Measurements from ENCODE around the gene COBLL1.
A peak's percentile ranks its signal among the peaks of the same experiment; 100 is the strongest.

Gene COBLL1

GRCh38 chr2:164754157-164755093, 87.2 kb downstream of the COBLL1 start:
- DNase-seq = no peak

GRCh38 chr2:164752956-164753355, 88.7 kb downstream of the COBLL1 start:
- DNase-seq = no peak

GRCh38 chr2:164747783-164748433, 93.7 kb downstream of the COBLL1 start:
- DNase-seq = no peak

GRCh38 chr2:164747140-164747539, 94.5 kb downstream of the COBLL1 start:
- DNase-seq = no peak

GRCh38 chr2:164746713-164747112, 94.9 kb downstream of the COBLL1 start:
- DNase-seq = no peak

GRCh38 chr2:164745012-164745797, 96.4 kb downstream of the COBLL1 start:
- no peak for DNase-seq

- DNase-seq = no peak
These were observed 98.8 kb downstream of the COBLL1 start for GRCh38 chr2:164742738-164743317.

GRCh38 chr2:164739966-164740365, 101.7 kb downstream of the COBLL1 start:
- no peak for DNase-seq

- DNase-seq = peak; percentile 33
These were observed 104.0 kb downstream of the COBLL1 start for GRCh38 chr2:164737612-164738081.

- DNase-seq = no peak
These were observed 106.2 kb downstream of the COBLL1 start for GRCh38 chr2:164735309-164735919.

- no peak for DNase-seq
These were observed 107.4 kb downstream of the COBLL1 start for GRCh38 chr2:164734196-164734595.

- DNase-seq = no peak
These were observed 116.1 kb downstream of the COBLL1 start for GRCh38 chr2:164725542-164725941.

- peak; percentile 34 for DNase-seq
These were observed 118.8 kb downstream of the COBLL1 start for GRCh38 chr2:164722616-164723338.

- DNase-seq = no peak
These were observed 120.2 kb downstream of the COBLL1 start for GRCh38 chr2:164721430-164721829.

GRCh38 chr2:164719996-164720941, 121.4 kb downstream of the COBLL1 start:
- no peak for DNase-seq

- DNase-seq = no peak
These were observed 124.4 kb downstream of the COBLL1 start for GRCh38 chr2:164717000-164717803.

- no peak for DNase-seq
These were observed 127.2 kb downstream of the COBLL1 start for GRCh38 chr2:164714471-164714870.

- DNase-seq = no peak
These were observed 129.9 kb downstream of the COBLL1 start for GRCh38 chr2:164711766-164712138.

All from KG1 (cell line).